GM18505 (cell line): Measurements from ENCODE around the gene RUNX3.
"Not testable (repeated sequence)": the region's sequence is repeated elsewhere in the genome, so short reads cannot be mapped to it uniquely, and the experiment has no call there.

Experiments used
- ATAC-seq: cut with Tn5 transposase; IDR thresholded peaks from one replicate; pipeline ENCODE4 v1.9.1; 2021; ENCODE audit not compliant: unreplicated experiment
- POLR2A ChIP-seq: IDR thresholded peaks from 4 replicates; pipeline ENCODE4 v1.6.1; 2011; ENCODE audit warnings: borderline replicate concordance; ENCODE audit not compliant: insufficient read depth, insufficient read length; ENCODE audit errors: extremely low read depth

RUNX3 gene

DNA sequence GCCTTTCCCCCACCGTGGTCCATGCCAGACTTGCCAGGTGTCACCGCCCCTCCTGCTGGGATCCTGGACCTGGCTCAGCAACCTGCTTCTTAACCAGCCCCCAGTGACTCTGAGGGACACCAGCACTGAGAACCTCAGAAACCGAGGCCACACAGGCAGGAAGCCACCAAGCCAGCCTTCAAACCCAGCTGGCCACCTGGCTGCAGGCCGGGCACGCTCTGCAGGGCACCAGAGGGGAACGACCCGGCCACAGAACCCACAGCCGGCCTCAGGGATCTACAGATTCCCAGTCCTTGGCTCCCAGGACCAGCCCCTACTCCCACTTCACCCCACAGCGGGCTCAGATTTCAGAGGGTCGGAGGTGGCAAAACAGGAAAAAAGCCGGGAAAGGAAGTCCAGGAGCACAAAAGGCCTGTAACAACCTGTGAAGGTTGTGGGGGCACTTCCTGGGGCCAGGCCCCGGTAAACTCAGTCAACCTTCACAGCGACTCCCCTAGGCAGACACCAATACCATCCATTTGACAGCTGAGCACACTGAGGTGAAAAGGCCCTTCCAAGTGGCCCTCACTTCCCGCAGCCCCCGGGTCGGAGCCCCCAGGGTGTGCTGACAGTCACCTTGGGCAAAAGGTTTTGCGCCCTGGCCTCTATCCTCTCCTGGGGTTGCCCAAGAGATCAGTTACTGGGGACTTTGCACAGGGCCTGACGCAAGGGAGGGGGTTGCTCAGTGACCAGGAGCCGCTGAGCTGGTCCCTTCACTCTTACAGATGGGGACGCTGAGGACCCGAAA, 14.1 kb downstream of the RUNX3 start:
- no peak for TF ChIP-seq POLR2A
- ATAC-seq = no peak

DNA sequence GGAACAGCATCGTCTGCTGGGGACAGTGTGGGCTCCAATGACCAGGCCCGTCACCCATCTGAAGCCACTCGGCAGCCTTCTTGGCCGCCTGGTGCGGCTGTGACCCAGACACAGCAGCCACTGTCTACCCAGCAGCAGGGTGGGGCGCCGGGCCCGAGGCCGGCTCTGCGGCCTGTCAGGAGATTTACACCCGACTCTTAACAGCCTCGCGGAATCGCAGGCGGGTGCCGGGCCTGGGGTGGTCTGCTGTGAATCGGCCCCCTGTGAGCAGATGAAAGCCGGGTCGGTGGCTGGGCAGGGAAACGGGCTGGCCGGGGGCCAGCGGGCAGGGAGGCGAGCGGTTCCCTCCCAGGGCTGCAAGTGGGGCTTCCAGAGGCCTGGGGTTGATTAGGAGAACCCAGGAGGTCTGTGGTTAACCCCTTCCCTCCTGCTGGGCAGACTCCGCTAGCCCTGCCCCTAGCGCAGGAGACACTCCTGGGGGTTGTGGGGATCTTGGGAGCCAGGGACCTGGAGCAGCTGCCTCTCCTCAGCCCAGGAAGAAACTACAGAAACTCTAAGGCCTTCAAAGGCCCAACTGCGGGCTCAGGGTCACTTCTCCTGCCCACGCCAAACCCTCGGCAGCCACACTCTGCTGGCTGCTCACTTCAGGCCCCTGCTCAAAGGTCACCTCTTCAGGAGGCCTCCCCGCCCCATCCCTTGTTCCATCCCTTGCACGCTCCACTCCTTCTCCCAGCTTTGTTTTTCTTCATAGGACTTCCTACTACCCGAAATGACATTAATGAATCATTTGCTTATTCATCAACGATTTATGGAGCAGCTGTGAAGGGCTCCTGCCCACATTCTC, 15.6 kb downstream of the RUNX3 start:
- no peak for TF ChIP-seq POLR2A
- ATAC-seq = no peak

DNA sequence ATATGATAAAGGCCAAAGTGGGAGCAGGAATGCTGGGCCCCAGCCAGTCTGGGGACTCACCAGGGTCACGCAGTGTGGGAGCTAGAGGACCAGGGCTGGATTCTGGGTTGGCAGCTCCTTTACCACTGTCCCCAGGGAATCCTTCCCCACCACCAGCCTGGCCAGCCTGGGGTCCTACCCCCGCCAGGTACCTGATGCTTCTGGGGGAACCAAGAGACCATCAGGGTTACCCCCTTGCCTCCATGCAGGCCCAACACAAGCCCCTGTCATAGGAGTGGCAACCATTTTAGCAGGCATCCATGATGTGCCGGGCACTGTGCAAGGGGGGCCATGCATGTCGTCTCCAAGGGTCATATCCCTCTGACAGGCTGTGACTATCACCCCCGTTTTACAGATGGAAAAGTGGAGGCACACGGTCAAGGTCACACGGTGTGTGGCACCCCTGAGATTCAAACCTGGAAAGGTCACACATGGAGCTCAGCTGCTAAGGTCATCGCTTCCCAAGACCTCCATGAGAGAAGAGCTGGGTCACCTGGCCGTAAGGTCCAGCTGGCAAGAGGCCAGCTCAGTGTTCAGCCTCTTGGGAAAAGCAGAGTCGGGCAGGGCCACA, 16.4 kb downstream of the RUNX3 start:
- no peak for ATAC-seq
- TF ChIP-seq POLR2A = no peak

DNA sequence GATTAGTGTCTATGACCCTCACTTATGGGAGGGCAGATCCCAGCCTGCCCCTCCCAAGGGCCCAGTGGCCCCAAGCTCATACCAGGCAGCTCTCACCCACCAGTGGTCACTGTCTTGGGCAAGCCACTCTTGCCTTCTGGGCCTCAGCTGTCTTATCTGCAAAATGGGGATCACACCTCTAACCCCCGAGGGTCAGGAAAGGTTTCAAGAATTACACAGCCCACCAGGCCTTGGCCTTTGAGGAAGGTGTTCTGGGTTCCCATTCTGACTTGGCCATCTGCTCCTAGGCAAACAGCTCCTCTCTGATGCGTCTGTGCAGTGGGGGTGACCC, 16.8 kb downstream of the RUNX3 start:
- ATAC-seq = no peak
- TF ChIP-seq POLR2A = no peak

DNA sequence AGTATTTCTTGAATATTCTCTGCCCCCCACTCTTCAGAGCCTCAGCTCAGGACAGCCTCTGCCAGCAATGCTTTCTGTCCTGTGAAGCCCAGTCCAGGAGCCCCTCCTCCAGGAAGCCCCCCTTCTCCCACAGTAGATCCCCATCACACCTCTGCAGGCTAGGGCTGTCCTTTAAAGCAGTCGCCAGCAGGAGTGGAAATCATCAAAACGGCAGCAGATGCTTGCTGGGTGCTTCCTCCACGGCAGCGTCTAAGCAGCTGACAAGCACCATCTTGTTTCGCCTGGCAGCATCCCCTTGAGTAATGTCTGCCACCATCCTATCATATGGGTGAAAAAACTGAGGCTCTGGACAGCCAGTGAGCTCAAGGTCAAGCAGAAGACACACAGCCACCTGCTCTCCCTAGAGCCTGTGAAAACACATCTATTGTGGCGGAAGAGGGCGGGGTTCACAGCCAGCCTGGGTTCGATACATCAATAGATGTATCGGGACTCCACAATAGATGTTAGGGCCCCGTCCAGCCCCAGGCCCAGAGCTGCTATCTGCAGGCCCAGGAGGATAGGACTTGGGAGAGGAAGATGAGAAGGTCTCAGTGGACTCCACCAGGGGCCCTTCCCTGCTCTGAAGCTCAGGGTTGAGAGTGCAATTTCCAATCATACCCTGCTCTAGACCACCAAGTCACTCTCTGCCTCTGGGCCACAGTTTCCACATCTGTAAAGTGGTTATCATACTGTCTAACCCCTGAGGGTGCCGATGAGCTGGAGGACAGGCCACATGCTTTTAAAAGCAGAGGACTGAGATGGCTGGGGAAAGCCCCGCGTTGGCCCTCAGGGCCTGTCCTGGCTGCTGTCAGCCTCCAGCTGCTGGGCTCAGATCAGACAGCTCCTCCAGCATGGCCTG, 17.5 kb downstream of the RUNX3 start:
- no peak for ATAC-seq
- TF ChIP-seq POLR2A = no peak

DNA sequence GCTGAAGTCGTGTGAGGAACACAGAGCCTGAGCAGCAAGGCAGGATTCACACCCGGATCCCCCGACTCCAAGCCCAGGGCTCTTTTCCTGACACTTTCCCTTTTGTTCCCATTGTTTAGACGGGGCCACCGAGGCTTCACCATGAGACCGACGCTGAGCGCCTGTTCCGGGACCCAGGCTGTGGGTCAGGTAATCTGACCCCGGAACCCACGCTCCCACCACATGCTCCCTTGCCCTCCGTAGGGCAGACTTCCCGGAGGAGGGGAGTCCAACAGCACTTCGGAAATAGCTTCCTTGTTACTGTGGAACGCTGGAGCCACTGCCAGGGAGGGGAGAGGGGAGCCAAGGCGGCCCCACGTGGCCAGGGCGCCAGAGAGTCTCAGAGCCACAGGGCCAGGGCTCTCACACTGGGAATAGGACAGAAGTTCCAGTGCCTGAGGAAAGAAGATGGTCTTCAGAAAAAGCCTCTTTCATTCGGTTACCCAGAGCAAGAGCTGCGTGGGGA, 18.4 kb downstream of the RUNX3 start:
- no peak for ATAC-seq
- TF ChIP-seq POLR2A = peak; percentile 20

DNA sequence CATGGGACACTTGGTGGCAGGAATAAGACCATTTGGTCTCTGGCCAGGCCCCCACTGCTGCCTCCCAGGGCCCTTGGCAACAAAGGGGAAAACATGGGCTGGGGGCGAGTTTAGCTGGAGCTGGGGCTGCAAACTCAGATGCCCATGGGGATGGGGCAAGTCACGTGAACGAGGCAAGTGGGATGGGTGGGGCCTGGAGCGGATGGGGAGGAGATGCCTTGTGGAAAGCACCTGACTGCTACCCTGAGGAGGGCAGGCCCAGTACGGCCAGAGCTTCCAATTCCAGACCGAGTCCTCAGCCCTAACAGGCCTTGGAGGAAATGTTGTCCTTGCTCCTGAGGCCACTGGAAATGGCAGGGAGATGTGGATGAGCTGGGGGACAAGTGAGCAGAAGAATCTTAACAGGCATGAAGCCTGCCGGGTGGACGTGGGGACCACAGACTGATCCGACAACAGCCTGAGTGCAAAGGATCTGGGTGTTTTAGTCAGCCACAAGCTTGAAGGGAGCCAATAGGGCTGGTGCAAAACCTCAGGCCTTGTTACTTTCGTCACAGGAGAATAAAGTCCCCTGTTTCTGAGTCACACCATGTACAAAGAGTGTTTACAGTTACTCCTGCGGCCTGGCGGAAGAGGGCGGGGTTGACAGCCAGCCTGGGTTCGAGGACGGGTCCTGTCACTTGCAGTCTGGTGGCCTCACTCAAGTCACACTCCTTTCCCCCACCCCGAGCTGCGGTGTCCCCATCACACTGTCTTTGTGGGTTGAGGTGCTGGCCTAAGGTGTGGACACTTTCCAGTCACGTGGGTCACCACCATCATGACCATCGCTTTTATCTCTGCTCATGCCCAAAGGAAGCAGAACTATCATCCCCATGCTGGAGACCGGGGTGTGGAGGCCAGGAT, 19.1 kb downstream of the RUNX3 start:
- TF ChIP-seq POLR2A = peak; percentile 21
- no peak for ATAC-seq

DNA sequence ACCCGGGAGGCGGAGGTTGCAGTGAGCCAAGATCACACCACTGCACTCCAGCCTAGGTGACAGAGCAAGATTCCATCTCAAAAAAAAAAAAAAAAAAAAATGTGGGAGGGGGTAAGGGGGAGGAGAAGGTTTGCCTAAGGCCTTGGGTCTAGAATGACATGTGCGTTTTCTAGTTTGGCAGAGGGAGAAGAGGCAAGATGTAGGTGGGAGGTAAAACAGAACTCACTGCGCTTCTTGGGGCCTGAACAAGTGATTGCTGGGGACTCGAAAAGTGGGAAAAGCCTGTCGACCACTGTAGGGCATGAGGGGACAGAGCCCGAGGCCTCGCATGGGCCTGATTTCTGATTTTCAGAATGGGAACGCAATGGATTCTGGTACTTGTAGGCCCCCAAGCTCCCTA, 19.9 kb downstream of the RUNX3 start:
- no peak for TF ChIP-seq POLR2A
- no peak for ATAC-seq

DNA sequence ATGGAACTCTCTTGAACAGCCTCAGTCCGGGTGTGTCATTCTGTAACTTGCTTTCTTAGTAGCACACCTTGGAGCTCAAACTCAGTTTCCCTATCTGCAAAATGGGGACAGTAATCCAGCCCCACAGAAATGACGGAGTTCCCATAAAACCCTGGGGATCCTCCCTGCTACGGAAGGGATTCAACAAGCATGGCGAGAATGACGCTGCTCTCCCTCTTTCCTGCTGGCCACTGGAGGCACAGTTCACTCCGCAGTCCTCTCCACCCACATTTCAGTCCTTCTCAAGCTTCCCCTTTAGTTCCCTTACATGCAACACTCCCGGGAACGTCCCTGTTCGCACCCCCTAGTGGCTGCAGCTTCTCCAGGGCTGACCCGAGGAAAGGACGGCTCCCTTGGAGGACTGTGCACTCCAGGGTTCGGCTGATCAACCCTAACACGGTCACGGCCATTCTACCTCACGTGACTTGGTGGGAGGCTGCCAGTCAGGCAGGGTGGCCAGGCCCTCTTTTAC, 20.6 kb downstream of the RUNX3 start:
- ATAC-seq = no peak
- no peak for TF ChIP-seq POLR2A

DNA sequence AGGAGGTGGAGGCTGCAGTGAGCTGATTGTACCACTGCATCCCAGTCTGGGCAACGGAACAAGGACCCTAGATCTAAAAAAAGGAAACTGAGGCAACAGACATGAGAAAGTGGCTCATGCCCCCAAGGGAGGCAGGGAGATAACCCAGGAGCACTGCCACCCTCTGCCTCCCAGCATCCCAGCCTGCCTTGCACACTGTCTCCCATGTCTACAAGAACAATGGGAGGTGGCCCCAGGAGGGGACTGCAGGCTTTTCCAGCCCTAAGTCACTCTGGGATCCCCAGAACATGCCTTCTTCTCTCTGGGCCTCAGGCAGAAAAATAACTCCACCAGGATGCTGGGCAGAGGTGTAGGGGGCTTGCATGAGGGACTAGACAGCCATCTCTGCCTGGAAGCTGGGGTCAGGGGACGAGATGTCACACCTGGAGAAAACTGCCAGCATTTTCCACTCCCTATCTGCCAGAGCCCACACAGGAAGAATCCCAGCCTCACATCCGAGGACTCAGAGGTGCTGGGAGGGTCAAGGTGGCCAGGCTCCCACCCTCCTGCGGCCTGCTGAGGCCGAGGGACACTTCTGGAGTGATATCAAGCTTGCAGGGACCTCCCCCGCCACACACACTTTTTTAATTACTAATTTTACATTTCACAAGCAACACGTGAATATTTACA, 21.4 kb downstream of the RUNX3 start:
- peak; percentile 27 for TF ChIP-seq POLR2A
- ATAC-seq = no peak

DNA sequence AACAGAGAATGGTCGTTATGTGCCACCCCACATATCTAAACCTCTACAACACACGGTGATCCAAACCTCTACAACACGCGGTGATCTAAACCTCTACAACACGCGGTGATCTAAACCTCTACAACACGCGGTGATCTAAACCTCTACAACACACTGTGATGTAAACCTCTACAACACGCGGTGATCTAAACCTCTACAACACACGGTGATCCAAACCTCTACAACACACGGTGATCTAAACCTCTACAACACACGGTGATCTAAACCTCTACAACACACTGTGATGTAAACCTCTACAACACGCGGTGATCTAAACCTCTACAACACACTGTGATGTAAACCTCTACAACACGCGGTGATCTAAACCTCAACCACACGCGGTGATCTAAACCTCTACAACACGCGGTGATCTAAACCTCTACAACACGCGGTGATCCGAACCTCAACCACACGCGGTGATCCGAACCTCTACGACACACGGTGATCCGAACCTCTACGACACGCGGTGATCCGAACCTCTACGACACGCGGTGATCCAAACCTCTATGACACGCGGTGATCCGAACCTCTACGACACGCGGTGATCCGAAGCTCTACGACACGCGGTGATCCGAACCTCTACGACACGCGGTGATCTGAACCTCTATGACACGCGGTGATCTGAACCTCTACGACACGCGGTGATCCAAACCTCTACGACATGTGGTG, 22.3 kb downstream of the RUNX3 start:
- ATAC-seq = not testable (repeated sequence)
